Keratinocyte (primary cell): ENCODE measurements around the gene CRKL. TPM values are rescaled to one million over a fixed set of nuclear protein-coding genes. Genes with fewer than 3 reads are reported as not detected.
"Not testable (repeated sequence)": the region's sequence is repeated elsewhere in the genome, so short reads cannot be mapped to it uniquely, and the experiment has no call there.

Experiments
- DNase-seq: peaks from one replicate; pipeline ENCODE4 v3.0.0-alpha.2; 2011; ENCODE audit warnings: low read depth, missing footprints, low spot score
- FAIRE-seq: peaks from 2 replicates; lab custom pipeline; 2011; peaks lifted over from hg19 to GRCh38; lab: Jason Lieb, UNC
- H2AFZ ChIP-seq: 2 replicates; pipeline ENCODE4 v1.6.0; 2012; ENCODE audit warnings: low read length, control low read depth, inconsistent platforms; ENCODE audit not compliant: control insufficient read depth
- H3K27ac ChIP-seq: 2 replicates; pipeline ENCODE4 v1.5.1; 2011; ENCODE audit warnings: low read length; ENCODE audit not compliant: control insufficient read depth, insufficient read depth
- H3K27me3 ChIP-seq: 3 replicates; pipeline ENCODE4 v1.6.0; 2011; ENCODE audit warnings: low read length; ENCODE audit not compliant: control insufficient read depth, insufficient read depth; ENCODE audit errors: extremely low read depth
- H3K36me3 ChIP-seq, 2 experiments: 2 replicates in 1 of 2; 3 replicates in 1 of 2; pipeline ENCODE4 v1.5.1; 2011; ENCODE audit warnings: low read length in 2 of 2, mild to moderate bottlenecking in 1 of 2; ENCODE audit not compliant: control insufficient read depth in 2 of 2, insufficient read depth in 2 of 2; ENCODE audit errors: extremely low read depth in 1 of 2
- H3K4me1 ChIP-seq: 3 replicates; pipeline ENCODE4 v1.5.1; 2011; ENCODE audit warnings: low read length; ENCODE audit not compliant: control insufficient read depth, insufficient read depth; ENCODE audit errors: extremely low read depth
- H3K4me2 ChIP-seq: 3 replicates; pipeline ENCODE4 v1.6.0; 2011; ENCODE audit warnings: low read depth, low read length; ENCODE audit not compliant: control insufficient read depth, insufficient read depth; ENCODE audit errors: extremely low read depth
- H3K4me3 ChIP-seq, 3 experiments: fragments of 200-600 bp in 1 of 3; sonication (generic) in 1 of 3; 2 replicates in 2 of 3; 3 replicates in 1 of 3; pipeline ENCODE4 v1.5.1; 2011 to 2016; ENCODE audit warnings: low read length in 3 of 3, mild to moderate bottlenecking in 3 of 3, control low read depth in 2 of 3, inconsistent platforms in 1 of 3, low read depth in 1 of 3, mixed read lengths in 1 of 3, mixed run types in 1 of 3, moderate library complexity in 1 of 3; ENCODE audit not compliant: control insufficient read depth in 2 of 3, insufficient read depth in 2 of 3; ENCODE audit errors: extremely low read depth in 1 of 3
- H3K79me2 ChIP-seq: 2 replicates; pipeline ENCODE4 v1.6.0; 2012; ENCODE audit warnings: low read length; ENCODE audit not compliant: control insufficient read depth, insufficient read depth
- H3K9ac ChIP-seq: 3 replicates; pipeline ENCODE4 v1.6.0; 2011; ENCODE audit warnings: low read length; ENCODE audit not compliant: control insufficient read depth, insufficient read depth; ENCODE audit errors: extremely low read depth
- H3K9me1 ChIP-seq: 3 replicates; pipeline ENCODE4 v1.6.0; 2011; ENCODE audit warnings: low read length; ENCODE audit not compliant: control insufficient read depth, insufficient read depth; ENCODE audit errors: extremely low read depth
- H3K9me3 ChIP-seq: 2 replicates; pipeline ENCODE4 v1.5.1; 2012; ENCODE audit warnings: low read depth, low read length; ENCODE audit not compliant: control insufficient read depth
- H4K20me1 ChIP-seq: 3 replicates; pipeline ENCODE4 v1.6.0; 2011; ENCODE audit warnings: low read length; ENCODE audit not compliant: control insufficient read depth, insufficient read depth; ENCODE audit errors: extremely low read depth
- EZH2 ChIP-seq: IDR thresholded peaks from one replicate; pipeline ENCODE4 v1.6.1; 2012; ENCODE audit warnings: inconsistent platforms, mild to moderate bottlenecking, low read length, moderate library complexity
- dilution Hi-C: fragments of 300-500 bp; cut with MboI; formaldehyde crosslinking; loops from one replicate; pipeline ENCODE4 v1.7.0; 2020; ENCODE audit warnings: low sequenced_read_pairs; ENCODE audit not compliant: extremely low pct_ligation_motif_present
- polyA plus RNA-seq, 5 experiments: library from polyadenylated mRNA; depleted of rRNA in 3 of 5; stranded (reverse) in 3 of 5; stranded (forward) in 1 of 5; unstranded in 1 of 5; fragments of >200 nt; gene quantifications; 1 replicate in 1 of 5; 2 replicates in 3 of 5; 3 replicates in 1 of 5; pipeline versions ENCODE4 v1.2.1 to v1.2.3, GENCODE V29; 2011 to 2012; ENCODE audit warnings: missing spikeins in 2 of 5, low read depth in 1 of 5, low replicate concordance in 1 of 5
- TF ChIP-seq, protein P1 (sequence below), 3 experiments: IDR thresholded peaks in 1 of 3; conservative IDR thresholded peaks in 1 of 3; optimal IDR thresholded peaks in 1 of 3; 2 replicates in 2 of 3; 3 replicates in 1 of 3; pipeline versions ENCODE3 to v1.5.1; 2011; ENCODE audit warnings: low read length in 3 of 3, mild to moderate bottlenecking in 3 of 3, moderate library complexity in 2 of 3, control low read depth in 1 of 3, inconsistent platforms in 1 of 3; ENCODE audit not compliant: insufficient read depth in 2 of 3; ENCODE audit errors: extremely low read depth in 1 of 3

Gene CRKL
- polyA plus RNA-seq, 1 donor (not counting 4 experiments of a cell fraction or from before 2014, with no cell fraction given), result 32.1 TPM

DNA sequence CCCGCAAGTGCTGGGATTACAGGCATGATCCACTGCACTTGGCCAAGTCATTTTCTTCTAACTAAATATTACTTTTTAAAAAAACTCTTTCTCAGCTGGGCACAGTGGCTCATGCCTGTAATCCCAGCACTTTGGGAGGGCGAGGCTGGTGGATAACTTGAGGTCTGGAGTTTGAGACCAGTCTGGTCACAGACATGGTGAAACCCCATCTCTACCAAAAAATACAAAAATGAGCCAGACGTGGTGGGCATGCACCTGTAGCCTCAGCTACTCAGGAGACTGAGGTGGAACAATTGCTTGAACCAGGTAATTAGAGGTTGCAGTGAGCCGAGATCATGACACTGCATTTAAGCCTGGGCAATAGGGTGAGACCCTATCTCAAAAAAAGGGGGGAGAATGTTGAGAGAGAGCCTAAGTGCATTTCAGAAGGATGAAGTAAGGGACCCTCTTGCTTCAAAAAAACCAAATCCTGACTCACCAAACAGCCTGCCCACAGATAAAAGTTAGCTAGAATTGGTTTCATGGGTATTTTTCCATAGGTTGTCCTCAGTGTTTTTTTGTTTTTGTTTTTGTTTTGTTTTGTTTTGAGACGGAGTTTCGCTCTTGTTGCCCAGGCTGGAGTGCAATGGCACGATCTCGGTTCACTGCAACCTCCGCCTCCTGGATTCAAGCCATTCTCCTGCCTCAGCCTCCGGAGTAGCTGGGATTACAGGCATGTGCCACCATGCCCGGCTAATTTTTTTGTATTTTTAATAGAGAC, 18.8 kb downstream of the CRKL start:
- H3K9me1 ChIP-seq, H3K27ac ChIP-seq, H3K4me3 ChIP-seq, DNase-seq, dilution Hi-C loops, H3K4me2 ChIP-seq, H3K9me3 ChIP-seq, H3K27me3 ChIP-seq, FAIRE-seq, H2AFZ ChIP-seq, H3K9ac ChIP-seq: not testable (repeated sequence)
- Histone ChIP-seq H4K20me1 (peaks cover 47% of the 10 kb centered on the region), H3K79me2 (peaks cover 94% of the 10 kb centered on the region), H3K4me1 (peaks cover 17% of the 10 kb centered on the region), H3K36me3 (peaks cover 9 to 28% of the 10 kb centered on the region in 2 experiments)

DNA sequence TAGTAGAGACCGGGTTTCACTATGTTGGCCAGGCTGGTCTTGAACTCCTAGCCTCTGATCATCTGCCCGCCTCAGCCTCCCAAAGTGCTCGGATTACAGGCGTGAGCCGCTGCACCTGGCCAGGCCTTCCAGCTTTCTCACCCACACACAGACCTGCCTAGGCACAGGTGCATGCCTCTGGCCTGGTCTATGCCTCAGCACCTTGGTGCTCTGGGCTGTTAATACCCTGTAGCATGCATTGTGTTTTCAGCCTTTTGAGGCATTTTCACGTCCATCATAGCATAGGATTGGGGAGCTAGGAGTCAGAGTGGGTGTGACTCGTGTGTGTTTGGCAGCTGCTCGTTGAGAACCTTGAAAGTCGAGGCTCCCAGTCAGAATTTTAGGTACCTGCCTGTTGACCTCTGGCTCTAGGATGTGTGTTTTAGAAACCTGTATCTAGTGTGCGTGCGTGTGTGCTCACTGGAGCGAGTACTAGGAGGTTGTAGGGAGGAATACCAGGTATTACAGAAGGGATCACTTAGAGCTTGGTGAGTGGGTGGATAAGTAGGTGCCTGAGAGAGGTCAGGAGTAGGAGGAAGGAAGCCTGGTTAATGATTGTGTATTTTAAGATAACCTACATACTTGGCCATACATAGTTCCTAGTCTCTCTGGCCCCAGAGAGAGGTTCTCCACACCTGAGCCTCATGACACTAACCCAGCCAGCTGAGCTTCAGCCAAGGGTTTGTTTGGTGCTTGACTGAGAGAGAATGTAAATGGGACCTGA, 20.0 kb downstream of the CRKL start:
- peak overlapping the region; percentile 44 for H3K4me2 ChIP-seq
- peak overlapping the region in 1 of 3 experiments; percentile 1 for H3K4me3 ChIP-seq
- no peaks in the 10 kb centered on the region for H3K27me3 ChIP-seq
- TF ChIP-seq, protein P1, sequence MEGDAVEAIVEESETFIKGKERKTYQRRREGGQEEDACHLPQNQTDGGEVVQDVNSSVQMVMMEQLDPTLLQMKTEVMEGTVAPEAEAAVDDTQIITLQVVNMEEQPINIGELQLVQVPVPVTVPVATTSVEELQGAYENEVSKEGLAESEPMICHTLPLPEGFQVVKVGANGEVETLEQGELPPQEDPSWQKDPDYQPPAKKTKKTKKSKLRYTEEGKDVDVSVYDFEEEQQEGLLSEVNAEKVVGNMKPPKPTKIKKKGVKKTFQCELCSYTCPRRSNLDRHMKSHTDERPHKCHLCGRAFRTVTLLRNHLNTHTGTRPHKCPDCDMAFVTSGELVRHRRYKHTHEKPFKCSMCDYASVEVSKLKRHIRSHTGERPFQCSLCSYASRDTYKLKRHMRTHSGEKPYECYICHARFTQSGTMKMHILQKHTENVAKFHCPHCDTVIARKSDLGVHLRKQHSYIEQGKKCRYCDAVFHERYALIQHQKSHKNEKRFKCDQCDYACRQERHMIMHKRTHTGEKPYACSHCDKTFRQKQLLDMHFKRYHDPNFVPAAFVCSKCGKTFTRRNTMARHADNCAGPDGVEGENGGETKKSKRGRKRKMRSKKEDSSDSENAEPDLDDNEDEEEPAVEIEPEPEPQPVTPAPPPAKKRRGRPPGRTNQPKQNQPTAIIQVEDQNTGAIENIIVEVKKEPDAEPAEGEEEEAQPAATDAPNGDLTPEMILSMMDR (optimal IDR thresholded peaks at IDR 0.05 in 1 of 3, IDR thresholded peaks at IDR 0.05 in 1 of 3, conservative IDR thresholded peaks at IDR 0.05 in 1 of 3; ENCODE audit: extremely low read depth in 1 of 3, insufficient read depth in 2 of 3, low read length in 3 of 3), result no peak
- no peak for TF ChIP-seq EZH2
- H3K4me1 ChIP-seq, result peaks cover 20% of the 10 kb centered on the region
- peaks cover 9 to 30% of the 10 kb centered on the region in 2 experiments for H3K36me3 ChIP-seq
- H2AFZ ChIP-seq, result no peak overlapping the region
- H3K27ac ChIP-seq, result peak overlapping the region; percentile 2
- H4K20me1 ChIP-seq, result peaks cover 48% of the 10 kb centered on the region
- H3K9ac ChIP-seq, result no peak overlapping the region
- dilution Hi-C loops, result no loop called here
- no peaks in the 10 kb centered on the region for H3K9me3 ChIP-seq
- H3K9me1 ChIP-seq, result peaks cover 4% of the 10 kb centered on the region
- DNase-seq (no peak), FAIRE-seq (no peak)
- H3K79me2 ChIP-seq, result peaks cover 94% of the 10 kb centered on the region
